ENCODE data around the gene ZNF441.

Gene ZNF441

GRCh38 chr19:11797491-11797890 lies 30.7 kb downstream of the ZNF441 start (continued):
- TF ChIP-seq ZNF138 (tag by site-specific recombination; IDR thresholded peaks at IDR 0.05; ENCODE audit: borderline replicate concordance) (no peak), YY1 (tag by site-specific recombination; IDR thresholded peaks at IDR 0.05) (no peak), ZNF600 (tag by site-specific recombination; IDR thresholded peaks at IDR 0.05) (no peak), ZBTB11 (tag by site-specific recombination; conservative IDR thresholded peaks at IDR 0.05; ENCODE audit: low read depth) (no peak), ZNF645 (tag by site-specific recombination; IDR thresholded peaks at IDR 0.05) (no peak), HOXC10 (CRISPR knock-in tag; IDR thresholded peaks at IDR 0.05) (no peak), ZSCAN18 (tag by site-specific recombination; IDR thresholded peaks at IDR 0.05) (no peak), ZNF10 (tag by site-specific recombination; IDR thresholded peaks at IDR 0.05) (no peak), ZNF423 (tag by site-specific recombination; IDR thresholded peaks at IDR 0.05) (peak; percentile 82), PRDM2 (tag by site-specific recombination; IDR thresholded peaks at IDR 0.05; ENCODE audit: borderline replicate concordance) (no peak), ZNF121 (tag by site-specific recombination; IDR thresholded peaks at IDR 0.05) (no peak), ZFHX2 (tag by site-specific recombination; conservative IDR thresholded peaks at IDR 0.05) (no peak), ZSCAN16 (tag by site-specific recombination; IDR thresholded peaks at IDR 0.05) (no peak), ZNF629 (tag by site-specific recombination; IDR thresholded peaks at IDR 0.05) (no peak), ZIC2 (tag by site-specific recombination; IDR thresholded peaks at IDR 0.05) (peak; percentile 36; the same call in 1 of the 2 replicates), SP3 (tag by site-specific recombination; IDR thresholded peaks at IDR 0.05) (no peak), ELK4 (IDR thresholded peaks at IDR 0.05; ENCODE audit: borderline replicate concordance, low read depth, low read length) (no peak)

Measured in HEK293 (cell line).